GM19463 (cell line): ENCODE results near the gene DPEP2NB.
A peak's percentile ranks its signal among the peaks of the same experiment; 100 is the strongest.
"Not testable (repeated sequence)": the region's sequence is repeated elsewhere in the genome, so short reads cannot be mapped to it uniquely, and the experiment has no call there.

ENCODE experiments used
- ATAC-seq: cut with Tn5 transposase; IDR thresholded peaks from one replicate; pipeline ENCODE4 v1.9.1; 2021; ENCODE audit warnings: mild to moderate bottlenecking, moderate library complexity; ENCODE audit not compliant: unreplicated experiment

The DPEP2NB gene

DNA sequence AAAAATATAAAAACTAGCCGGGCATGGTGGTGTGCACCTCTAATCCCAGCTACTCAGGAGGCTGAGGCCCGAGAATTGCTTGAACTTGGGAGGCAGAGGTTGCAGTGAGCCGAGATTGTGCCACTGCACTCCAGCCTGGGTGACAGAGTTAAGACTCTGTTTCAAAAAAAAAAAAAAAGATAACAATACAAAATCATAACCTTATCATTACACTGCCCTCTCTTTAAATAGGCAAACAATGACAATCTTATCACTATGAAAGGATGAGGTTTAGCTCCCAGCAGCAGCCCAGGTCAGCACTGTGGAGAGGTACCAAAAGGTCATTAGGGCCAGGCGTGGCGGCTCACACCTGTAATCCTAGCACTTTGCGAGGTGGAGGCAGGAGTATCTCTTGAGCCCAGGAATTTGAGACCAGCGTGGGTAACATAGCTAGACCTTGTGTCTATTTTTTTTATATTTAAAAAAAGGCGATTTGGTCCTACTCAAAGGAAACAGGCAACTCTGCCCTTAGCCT, 3.5 kb upstream of the DPEP2NB start:
- no peak for ATAC-seq

DNA sequence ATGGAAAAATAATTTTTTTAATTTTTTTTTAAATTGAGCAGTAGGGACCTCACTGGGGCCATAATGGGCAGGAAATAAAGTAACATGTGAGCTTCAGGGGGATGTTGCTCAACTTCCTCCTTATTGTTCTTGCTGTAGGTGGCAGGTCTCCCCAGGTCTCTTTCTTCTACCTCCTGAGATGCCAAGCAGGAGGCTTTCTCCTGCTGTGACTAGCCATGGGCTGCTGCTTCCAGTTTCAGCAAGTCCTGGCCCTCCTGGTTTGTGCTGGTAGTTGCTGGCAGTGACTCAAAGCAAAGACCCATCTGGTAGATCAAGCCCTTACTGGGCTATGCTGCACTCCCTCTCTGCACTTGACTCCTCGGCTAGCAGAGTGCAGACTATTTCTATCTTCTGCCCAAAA, 2.3 kb downstream of the DPEP2NB start:
- no peak for ATAC-seq

DNA sequence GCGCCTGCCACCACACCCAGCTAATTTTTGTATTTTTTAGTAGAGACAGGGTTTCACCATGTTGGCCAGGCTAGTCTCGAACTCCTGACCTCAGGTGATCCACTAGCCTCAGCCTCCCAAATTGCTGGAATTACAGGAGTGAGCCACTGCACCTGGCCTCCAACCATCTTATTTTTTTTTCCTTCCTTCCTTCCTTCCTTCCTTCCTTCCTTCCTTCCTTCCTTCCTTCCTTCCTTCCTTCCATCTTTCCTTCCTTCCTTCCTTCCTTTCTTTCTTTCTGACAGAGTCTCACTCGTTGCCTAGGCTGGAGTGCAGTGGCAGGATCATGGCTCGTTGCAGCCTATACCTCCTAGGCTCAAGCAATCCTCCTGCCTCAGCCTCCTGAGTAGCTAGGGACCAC, 5.8 kb downstream of the DPEP2NB start:
- not testable (repeated sequence) for ATAC-seq

DNA sequence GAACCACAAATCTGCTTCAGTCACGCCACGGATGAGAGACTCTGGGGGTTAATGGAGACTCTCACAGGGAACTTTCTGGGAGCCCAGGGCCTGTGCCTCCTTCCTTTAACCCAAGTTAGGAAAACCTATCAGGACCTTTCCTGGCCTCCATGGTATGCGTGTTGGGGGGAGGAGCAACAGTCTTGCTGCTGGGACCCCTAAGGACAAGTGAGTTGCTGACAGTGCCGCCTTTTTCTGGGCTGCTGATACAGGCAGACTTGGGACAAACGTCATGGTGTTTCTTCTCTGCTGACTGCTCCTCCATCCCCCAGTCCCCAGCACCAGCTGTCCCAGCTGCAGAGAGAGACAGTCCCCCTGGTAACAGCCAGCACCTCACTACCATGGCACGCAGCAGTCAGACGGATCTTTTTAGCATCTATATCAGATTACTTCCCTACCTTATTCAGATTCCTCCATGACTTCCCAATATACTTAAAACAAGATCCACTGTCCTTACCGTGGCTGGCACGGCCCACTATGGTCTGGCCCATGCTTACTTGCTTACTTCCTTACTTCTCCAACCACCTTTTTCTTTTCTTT, 6.5 kb downstream of the DPEP2NB start:
- no peak for ATAC-seq

DNA sequence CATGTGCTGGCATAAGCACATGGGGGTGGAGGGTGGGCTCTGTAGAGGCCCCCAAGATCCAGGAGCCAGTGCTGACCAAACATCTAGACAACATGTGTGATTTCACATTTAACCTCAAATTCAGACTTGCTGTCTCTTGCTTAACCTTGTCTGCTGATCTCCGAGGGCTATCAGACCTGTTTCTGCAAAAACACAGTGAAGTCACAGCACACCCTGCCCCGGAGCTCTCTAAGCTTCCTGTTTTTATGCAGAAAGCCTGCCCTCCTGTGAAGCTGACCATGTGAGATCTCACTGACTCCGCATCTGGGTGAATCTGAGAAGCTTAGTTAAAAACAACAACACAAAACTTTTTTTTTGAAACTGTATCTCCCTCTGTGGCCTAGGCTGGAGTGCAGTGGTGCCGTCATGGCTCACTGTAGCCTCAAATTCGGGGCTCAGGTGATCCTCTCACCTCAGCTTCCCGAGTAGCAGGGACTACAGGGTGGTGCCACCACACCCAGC, 9.9 kb downstream of the DPEP2NB start:
- ATAC-seq: no peak

DNA sequence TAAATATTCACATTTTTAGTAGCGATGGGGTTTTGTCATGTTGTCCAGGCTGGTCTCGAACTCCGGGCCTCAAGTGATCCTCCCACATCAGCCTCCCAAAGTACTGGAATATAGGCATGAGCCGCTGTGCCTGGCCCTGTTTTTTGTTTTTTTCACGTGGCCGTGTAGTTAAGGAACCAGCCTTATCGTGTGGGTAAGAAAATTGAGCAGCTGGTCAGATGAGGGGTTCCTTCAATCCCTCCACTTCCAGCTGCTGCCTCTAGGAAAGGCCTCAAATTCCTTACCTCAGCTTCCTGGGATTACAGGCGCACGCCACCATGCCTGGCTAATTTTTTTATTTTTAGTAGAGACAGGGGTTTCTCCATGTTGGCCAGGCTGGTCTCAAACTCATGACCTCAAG, 10.5 kb downstream of the DPEP2NB start:
- ATAC-seq: no peak

DNA sequence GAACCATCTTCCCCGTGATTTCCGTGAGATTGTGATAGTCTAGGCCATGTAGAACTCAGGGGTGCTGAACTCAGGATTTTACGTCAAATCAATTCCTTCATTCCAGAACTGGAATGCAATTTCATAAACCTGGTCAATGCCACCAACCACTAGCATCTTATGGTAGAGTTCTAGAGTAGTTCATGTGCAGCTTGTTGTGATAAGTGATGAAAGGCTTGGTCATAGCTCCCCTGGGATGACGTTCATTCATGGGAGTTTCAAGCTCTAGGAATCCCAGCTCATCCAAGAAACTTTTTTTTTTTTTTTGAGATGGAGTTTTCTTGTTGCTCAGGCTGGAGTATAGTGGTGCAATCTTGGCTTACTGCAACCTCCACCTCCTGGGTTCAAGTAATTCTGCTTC, 12.7 kb downstream of the DPEP2NB start:
- ATAC-seq: no peak

DNA sequence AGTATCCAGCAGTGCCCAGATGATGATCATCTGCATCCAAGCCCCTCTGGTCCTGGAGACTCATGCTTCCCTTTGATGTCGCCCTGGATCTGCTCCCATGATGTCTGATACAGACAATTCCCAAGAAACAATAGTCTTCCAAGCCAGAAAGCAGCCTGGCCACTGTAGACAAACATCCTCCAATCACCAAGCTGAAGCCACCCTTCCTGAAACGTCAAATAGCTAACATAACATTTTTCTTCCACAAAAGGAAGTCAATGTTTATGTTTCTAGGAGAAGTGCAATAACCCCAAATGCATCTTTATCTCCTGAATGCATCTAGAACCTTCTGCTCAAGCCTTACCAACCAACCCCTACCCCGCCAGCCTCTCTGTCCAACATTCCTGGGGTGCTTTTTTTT, 15.3 kb downstream of the DPEP2NB start:
- ATAC-seq: no peak

DNA sequence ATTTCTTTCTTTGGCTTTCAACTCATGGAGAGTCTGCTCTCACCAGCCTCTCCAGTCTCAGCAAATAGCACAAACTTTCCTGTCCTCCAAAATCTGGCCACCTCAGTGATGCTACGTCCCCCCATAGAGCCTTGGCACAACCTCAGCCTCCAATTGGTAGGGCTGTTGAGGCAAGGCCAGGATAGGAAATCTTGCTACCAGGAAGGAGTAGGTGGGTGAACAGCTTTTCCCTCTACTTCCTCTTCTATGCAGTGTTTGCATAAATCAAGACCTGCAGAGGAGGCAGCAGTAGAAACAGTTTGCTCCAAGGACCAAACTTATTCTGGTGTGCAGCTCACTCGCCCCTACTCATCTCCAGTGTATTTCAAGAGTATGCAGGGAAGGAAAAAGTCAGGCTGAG, 15.7 kb downstream of the DPEP2NB start:
- ATAC-seq: no peak

DNA sequence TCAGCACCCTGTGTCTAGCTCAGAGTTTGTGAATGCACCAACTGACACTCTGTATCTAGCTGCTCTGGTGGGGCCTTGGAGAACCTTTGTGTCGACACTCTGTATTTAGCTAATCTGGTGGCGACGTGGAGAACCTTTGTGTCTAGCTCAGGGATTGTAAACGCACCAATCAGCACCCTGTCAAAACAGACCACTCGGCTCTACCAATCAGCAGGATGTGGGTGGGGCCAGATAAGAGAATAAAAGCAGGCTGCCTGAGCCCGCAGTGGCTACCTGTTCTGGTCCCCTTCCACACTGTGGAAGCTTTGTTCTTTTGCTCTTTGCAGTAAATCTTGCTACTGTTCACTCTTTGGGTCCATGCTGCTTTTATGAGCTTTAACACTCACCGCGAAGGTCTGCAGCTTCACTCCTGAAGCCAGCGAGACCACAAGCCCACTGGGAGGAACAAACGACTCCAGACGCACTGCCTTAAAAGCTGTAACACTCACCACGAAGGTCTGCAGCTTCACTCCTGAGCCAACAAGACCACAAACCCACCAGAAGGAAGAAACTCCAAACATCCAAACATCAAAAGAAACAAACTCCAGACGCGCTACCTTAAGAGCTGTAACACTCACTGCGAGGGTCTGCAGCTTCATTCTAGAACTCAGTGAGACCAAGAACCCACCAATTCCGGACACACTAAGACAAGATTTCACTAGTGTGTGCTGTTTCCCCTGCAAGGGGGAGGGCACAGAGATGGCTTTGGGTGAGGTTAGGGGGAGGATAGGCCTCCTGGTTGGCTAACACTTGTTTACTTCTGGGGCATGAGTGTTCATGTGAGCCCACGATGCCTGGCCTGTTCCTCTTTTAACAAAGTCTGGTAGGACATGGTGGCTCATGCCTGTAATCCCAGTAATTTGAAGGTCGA, 16.7 kb downstream of the DPEP2NB start, which contains the start of gene DPEP2:
DPEP2 (minus strand) TSS at position 706 of the 910 bp plus-strand sequence. CDS start 6,272 bp downstream, outside the sequence.
- ATAC-seq: not testable (repeated sequence)

DNA sequence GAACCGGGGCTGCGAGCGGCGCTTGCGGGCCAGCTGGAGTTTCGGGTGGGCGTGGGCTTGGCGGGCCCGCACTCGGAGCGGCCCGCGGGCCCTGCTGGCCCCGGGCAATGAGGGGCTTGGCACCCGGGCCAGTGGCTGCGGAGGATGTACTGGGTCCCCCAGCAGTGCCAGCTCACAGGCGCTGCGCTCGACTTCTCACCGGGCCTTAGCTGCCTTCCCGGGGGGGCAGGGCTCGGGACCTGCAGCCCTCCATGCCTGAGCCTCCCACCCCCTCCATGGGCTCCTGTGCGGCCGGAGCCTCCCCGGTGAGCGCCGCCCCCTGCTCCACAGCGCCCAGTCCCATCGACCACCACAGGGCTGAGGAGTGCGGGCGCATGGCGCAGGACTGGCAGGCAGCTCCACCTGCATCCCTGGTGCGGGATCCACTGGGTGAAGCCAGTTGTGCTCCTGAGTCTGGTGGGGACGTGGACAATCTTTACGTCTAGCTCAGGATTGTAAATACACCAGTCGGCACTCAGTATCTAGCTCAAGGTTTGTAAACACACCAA, 17.4 kb downstream of the DPEP2NB start:
- ATAC-seq: not testable (repeated sequence)

DNA sequence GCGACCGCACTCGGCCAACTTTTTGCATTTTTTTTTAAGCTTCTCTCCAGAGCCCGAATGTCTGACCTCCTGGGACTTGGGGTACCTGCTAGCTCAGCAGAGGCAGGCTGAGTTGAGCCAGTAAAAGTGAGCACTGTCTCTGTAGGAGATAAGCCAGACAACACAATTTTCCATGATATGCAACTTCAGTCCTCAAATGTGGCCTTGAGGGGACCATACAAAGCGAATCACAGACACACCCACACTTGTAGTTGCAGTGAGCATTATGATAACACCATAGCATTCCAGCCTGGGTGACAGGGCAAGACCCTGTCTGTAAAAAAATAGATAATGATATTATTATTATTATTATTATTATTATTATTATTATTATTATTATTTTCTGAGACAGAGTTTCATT, 19.0 kb downstream of the DPEP2NB start:
- ATAC-seq: no peak

DNA sequence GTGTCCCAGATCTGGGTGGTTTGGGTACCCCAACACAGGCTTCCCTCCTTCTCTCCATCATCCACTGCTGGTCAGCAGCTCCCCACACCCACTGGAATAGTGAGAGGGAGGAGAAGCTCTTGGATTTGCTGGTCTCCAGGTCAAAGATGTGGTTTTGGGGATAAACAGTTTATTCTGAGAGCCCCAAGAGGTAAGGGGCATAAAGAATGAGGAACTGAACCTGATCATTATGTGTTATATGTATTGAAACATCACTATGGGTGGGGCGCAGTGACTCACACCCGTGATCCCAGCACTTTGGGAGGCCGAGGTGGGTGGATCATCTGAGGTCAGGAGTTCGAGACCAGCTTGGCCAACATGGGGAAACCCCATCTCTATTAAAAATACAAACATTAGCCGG, 20.3 kb downstream of the DPEP2NB start:
- no peak for ATAC-seq

DNA sequence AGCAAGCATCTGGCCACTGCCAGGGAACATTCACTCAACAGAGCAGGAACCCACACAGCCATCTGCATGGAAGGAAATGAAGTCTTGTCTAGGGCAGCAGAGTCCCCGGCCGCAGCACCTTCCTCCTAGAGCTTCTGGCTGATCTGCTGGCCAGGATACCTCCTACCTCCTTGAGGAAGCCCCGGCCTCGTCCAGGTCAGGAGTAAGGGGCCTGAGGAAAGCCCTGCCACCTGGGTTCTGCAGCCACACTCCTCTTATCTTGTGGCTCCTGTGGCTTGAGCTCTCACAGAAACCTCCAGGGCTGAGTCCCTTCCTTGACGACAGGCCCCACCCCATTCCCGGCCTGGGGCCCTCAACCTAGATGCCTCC, 21.7 kb downstream of the DPEP2NB start:
- ATAC-seq: not testable (repeated sequence)

DNA sequence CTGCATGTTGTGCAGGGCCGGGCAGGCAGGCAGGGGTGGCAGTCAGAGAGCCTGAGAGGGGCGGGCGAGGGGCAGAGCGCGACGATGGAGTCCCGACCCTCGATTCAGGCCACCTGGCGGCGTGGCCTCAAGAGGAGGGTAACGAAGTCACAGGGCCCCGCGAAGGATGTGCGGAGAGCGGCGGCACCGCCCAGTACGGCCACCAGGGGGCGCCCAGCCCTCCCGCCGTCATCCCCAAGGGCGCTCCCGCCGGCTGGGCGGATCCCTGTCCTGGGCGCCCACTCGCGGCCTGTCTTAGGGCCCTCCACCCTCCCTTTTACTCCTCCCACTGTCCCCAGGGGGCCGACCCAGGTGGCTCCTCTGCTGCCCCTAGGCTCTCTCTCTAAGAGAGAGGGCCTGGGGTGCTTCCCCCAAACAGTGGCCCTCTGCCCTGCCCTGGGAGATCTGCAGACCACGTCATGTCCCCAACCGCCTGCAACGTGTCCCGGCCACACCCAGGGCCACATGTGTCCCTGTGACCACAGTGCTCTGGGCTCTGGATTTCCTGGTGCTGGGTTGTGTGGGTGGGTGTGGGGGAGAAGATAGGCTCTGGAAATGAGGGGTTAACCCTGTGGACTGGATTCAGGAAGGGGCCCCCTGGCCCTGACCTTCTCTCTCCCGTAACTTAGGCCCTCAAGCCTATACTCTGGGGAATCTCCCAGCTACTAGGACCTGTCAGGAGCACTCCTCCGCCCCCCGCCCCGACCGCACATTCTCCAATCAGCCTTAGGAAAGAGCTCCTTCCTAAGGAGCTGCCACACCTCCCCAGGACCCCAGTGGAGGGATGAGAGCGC, 22.3 kb downstream of the DPEP2NB start:
- ATAC-seq: peak; percentile 74

DNA sequence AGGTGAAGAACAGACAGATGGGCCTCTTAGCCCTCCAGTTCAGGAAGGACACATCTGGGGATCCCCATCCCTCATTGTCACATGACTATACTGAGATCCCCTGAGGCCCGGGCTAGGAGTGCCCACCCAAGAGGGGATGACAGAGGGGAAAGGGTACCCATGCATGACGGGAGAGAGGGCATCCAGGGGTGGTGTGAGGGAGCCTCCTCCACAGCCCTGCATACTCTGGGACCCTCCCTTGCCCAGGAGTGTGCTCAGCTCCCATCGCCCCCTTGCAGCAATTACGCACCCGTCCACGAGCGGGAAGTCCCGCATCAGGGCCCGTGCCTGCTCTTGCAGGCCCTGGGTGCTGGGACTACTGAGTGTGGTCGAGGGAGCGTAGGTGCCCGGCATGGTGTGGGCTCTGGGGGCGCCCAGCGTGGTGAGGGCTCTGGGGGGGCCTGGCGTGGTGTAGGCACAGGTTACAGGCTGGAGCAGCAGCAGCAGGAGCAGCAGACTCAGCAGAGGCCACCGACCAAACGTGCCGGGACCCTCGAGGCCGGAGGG, 23.0 kb downstream of the DPEP2NB start:
- ATAC-seq: no peak

DNA sequence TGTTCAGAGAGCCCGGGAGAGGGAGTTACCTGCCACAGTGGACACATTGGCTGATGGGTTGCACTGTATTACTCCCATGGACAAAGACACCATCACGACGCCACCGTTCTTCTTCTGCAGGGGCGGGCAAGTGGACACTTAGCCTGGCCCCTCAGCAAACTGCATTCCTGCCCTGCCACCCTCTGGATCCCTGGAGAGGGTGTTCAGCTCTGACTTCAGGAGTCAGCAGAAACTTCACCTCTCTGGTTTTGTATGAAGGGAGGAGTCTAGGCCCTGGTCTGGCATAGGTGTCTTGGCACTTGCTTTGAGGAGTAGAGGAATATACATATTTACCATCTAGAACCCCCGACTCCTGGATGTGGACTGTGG, 25.7 kb downstream of the DPEP2NB start:
- no peak for ATAC-seq

DNA sequence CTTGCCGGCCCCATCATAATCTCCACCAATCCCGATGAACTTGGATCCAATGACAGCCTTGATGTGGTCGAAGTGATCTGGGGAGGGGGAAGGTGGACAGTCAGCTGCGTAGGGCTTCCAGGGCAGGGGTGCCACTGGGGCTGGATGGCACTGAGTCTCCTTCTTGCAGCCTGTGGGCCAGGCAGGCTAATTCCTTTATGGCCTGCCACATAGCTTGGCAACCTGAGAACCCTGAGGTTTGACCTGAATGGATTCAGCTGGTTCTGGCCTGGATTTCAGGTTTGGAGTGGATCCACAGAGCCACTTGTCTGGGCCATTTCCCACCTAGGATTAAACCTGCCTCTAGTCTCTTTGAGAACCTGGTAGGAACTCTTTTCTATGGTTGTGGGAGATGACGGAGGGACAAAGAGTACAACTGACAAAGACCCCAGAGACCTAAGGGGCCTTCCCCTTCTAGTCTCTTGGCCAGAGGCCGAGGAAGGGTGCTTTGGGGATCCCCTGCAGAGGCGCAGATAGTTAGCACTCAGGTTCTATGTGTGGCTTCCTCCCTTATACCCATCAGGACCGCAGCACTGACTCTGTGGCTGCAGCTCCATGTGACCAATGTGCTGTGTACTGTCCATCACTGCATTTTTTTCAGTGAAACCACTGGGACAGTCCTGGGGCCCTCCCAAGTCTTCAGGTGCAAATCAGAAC, 26.2 kb downstream of the DPEP2NB start:
- no peak for ATAC-seq

DNA sequence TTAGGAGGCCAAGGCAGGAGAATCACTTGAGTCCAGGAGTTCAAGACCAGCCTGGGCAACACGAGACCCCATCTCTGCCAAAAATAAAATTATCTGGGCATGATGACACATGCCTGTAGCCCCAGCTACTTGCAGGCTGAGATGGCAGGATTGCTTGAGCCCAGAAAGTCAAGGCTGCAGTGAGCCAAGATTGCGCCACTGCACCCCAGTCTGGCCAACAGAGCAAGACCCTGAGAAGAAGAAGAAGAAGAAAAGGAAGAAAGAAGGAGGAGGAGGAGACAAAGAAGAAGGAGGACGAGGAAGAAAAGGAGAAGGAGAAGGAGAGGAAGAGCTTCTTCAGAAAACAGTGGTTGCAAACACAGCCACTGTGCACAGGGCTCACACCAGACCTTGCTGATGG, 27.0 kb downstream of the DPEP2NB start:
- no peak for ATAC-seq
